Astrocyte (in vitro differentiated cells and primary cell): ENCODE results near the gene PARP16. TPM values are rescaled to one million over a fixed set of nuclear protein-coding genes. Genes with fewer than 3 reads are reported as not detected.
"Not testable (repeated sequence)": the region's sequence is repeated elsewhere in the genome, so short reads cannot be mapped to it uniquely, and the experiment has no call there.

Experiments used
- DNase-seq: peaks from one replicate; pipeline ENCODE4 v3.0.0-alpha.2; 2010; ENCODE audit warnings: low read depth
- FAIRE-seq: peaks from 2 replicates; lab custom pipeline; 2011; peaks lifted over from hg19 to GRCh38; lab: Jason Lieb, UNC
- H2AFZ ChIP-seq: 2 replicates; pipeline ENCODE4 v1.6.0; 2012; ENCODE audit warnings: low read depth, low read length, inconsistent platforms
- H3K27ac ChIP-seq: 2 replicates; pipeline ENCODE4 v1.5.1; 2011; ENCODE audit warnings: low read depth, low read length, inconsistent platforms
- H3K27me3 ChIP-seq: 2 replicates; pipeline ENCODE4 v1.6.0; 2011; ENCODE audit warnings: low read length, inconsistent platforms; ENCODE audit not compliant: insufficient read depth
- H3K36me3 ChIP-seq: 2 replicates; pipeline ENCODE4 v1.5.1; 2011; ENCODE audit warnings: low read length, inconsistent platforms; ENCODE audit not compliant: insufficient read depth
- H3K4me1 ChIP-seq: 2 replicates; pipeline ENCODE4 v1.5.1; 2011; ENCODE audit warnings: low read length, inconsistent platforms; ENCODE audit not compliant: insufficient read depth
- H3K4me2 ChIP-seq: 2 replicates; pipeline ENCODE4 v1.6.0; 2012; ENCODE audit warnings: low read length, inconsistent platforms
- H3K4me3 ChIP-seq: 2 replicates; pipeline ENCODE4 v1.5.1; 2011; ENCODE audit warnings: low read depth, mild to moderate bottlenecking, low read length, inconsistent platforms; ENCODE audit not compliant: insufficient read depth
- H3K79me2 ChIP-seq: 2 replicates; pipeline ENCODE4 v1.6.0; 2012; ENCODE audit warnings: mild to moderate bottlenecking, low read length, inconsistent platforms; ENCODE audit not compliant: insufficient read depth
- H3K9ac ChIP-seq: 2 replicates; pipeline ENCODE4 v1.6.0; 2012; ENCODE audit warnings: mild to moderate bottlenecking, low read length, inconsistent platforms
- H3K9me3 ChIP-seq: 2 replicates; pipeline ENCODE4 v1.5.1; 2012; ENCODE audit warnings: low read depth, mild to moderate bottlenecking, low read length, inconsistent platforms; ENCODE audit not compliant: insufficient read depth
- H4K20me1 ChIP-seq: 2 replicates; pipeline ENCODE4 v1.6.0; 2012; ENCODE audit warnings: low read length, inconsistent platforms; ENCODE audit not compliant: insufficient read depth
- H3K27ac Mint-ChIP-seq: one replicate; pipeline ENCODE4 v1.8.0; 2021; ENCODE audit warnings: mild to moderate bottlenecking, mixed read lengths; ENCODE audit not compliant: unreplicated experiment
- H3K27me3 Mint-ChIP-seq: one replicate; pipeline ENCODE4 v1.8.0; 2021; ENCODE audit warnings: low read depth, mixed read lengths; ENCODE audit not compliant: unreplicated experiment
- H3K36me3 Mint-ChIP-seq: one replicate; pipeline ENCODE4 v1.8.0; 2021; ENCODE audit warnings: low read depth, mixed read lengths; ENCODE audit not compliant: unreplicated experiment
- H3K4me1 Mint-ChIP-seq: one replicate; pipeline ENCODE4 v1.8.0; 2021; ENCODE audit warnings: low read depth, mixed read lengths; ENCODE audit not compliant: unreplicated experiment
- H3K4me3 Mint-ChIP-seq: one replicate; pipeline ENCODE4 v1.8.0; 2021; ENCODE audit warnings: mild to moderate bottlenecking, moderate library complexity, mixed read lengths; ENCODE audit not compliant: unreplicated experiment
- H3K9me3 Mint-ChIP-seq: one replicate; pipeline ENCODE4 v1.8.0; 2021; ENCODE audit warnings: mild to moderate bottlenecking, mixed read lengths; ENCODE audit not compliant: unreplicated experiment
- EZH2 ChIP-seq: IDR thresholded peaks from 2 replicates; pipeline ENCODE4 v1.6.1; 2012; ENCODE audit warnings: mild to moderate bottlenecking, low read length, inconsistent platforms; ENCODE audit not compliant: insufficient read depth
- total RNA-seq: library from RNA; stranded (reverse); gene quantifications from 2 replicates; pipeline ENCODE4 v1.2.1, GENCODE V29; 2021
- TF ChIP-seq, protein P1 (sequence below): IDR thresholded peaks from 2 replicates; pipeline ENCODE4 v1.5.1; 2011; ENCODE audit warnings: low read depth, mild to moderate bottlenecking, inconsistent platforms, low read length, moderate library complexity; ENCODE audit not compliant: insufficient read depth

Gene PARP16
- total RNA-seq, 1 donor from 2014 or later = 2.7 TPM

DNA sequence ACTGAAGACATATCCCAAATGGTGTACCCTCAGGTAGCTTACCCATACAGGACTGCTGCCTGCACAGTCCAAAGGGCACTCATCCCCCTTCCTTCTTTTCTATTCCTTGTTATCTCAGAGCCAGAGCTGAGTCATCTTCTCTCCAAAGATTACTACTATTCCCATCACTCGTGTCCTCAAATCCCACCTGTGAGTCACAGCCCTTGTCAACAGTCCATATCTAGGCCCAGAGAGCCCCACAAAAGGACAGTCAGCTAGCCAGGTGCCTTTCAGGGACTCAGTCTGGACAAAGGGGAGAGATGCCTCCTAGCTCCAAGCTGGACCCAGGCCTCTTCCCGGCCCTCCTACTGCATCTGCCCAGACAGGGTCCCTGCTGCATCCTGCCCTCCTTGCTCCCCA lies 11.0 kb downstream of the PARP16 start:
- no peak overlapping the region for H3K27ac ChIP-seq
- DNase-seq = peak; percentile 47
- no peak overlapping the region for H2AFZ ChIP-seq

GRCh38 chr15:65275104-65275727 lies 11.5 kb downstream of the PARP16 start:
- H3K4me1 ChIP-seq = peaks cover 6% of the 10 kb centered on the region
- H4K20me1 ChIP-seq = no peaks in the 10 kb centered on the region
- Mint-ChIP-seq H3K27ac (no peak overlapping the region), H3K27me3 (peaks cover 3% of the 10 kb centered on the region), H3K9me3 (no peaks in the 10 kb centered on the region), H3K36me3 (peaks cover 5% of the 10 kb centered on the region), H3K4me1 (peaks cover 9% of the 10 kb centered on the region), H3K4me3 (no peak overlapping the region)
- H3K4me3 ChIP-seq = no peak overlapping the region
- DNase-seq (no peak), FAIRE-seq (no peak)
- no peaks in the 10 kb centered on the region for H3K9me3 ChIP-seq
- TF ChIP-seq EZH2 = no peak
- TF ChIP-seq, protein P1, sequence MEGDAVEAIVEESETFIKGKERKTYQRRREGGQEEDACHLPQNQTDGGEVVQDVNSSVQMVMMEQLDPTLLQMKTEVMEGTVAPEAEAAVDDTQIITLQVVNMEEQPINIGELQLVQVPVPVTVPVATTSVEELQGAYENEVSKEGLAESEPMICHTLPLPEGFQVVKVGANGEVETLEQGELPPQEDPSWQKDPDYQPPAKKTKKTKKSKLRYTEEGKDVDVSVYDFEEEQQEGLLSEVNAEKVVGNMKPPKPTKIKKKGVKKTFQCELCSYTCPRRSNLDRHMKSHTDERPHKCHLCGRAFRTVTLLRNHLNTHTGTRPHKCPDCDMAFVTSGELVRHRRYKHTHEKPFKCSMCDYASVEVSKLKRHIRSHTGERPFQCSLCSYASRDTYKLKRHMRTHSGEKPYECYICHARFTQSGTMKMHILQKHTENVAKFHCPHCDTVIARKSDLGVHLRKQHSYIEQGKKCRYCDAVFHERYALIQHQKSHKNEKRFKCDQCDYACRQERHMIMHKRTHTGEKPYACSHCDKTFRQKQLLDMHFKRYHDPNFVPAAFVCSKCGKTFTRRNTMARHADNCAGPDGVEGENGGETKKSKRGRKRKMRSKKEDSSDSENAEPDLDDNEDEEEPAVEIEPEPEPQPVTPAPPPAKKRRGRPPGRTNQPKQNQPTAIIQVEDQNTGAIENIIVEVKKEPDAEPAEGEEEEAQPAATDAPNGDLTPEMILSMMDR = no peak
- no peaks in the 10 kb centered on the region for H3K27me3 ChIP-seq
- no peaks in the 10 kb centered on the region for H3K36me3 ChIP-seq
- H3K9ac ChIP-seq = no peak overlapping the region
- H3K79me2 ChIP-seq = no peaks in the 10 kb centered on the region
- no peak overlapping the region for H3K27ac ChIP-seq
- H3K4me2 ChIP-seq = peak overlapping the region; percentile 3
- no peak overlapping the region for H2AFZ ChIP-seq

More for the DNA sequence above, 11.0 kb downstream of the PARP16 start:
- Histone ChIP-seq H3K4me3 (no peak overlapping the region), H3K9ac (no peak overlapping the region), H4K20me1 (no peaks in the 10 kb centered on the region), H3K27me3 (no peaks in the 10 kb centered on the region), H3K4me2 (peak overlapping the region; percentile 3), H3K9me3 (no peaks in the 10 kb centered on the region), H3K4me1 (peaks cover 6% of the 10 kb centered on the region), H3K36me3 (no peaks in the 10 kb centered on the region), H3K79me2 (no peaks in the 10 kb centered on the region)
- Mint-ChIP-seq H3K9me3 (no peaks in the 10 kb centered on the region), H3K4me1 (peaks cover 11% of the 10 kb centered on the region), H3K4me3 (no peak overlapping the region), H3K27ac (no peak overlapping the region), H3K36me3 (peaks cover 5% of the 10 kb centered on the region), H3K27me3 (peaks cover 3% of the 10 kb centered on the region)
- no peak for TF ChIP-seq EZH2
- TF ChIP-seq, protein P1 = no peak
- no peak for FAIRE-seq

DNA sequence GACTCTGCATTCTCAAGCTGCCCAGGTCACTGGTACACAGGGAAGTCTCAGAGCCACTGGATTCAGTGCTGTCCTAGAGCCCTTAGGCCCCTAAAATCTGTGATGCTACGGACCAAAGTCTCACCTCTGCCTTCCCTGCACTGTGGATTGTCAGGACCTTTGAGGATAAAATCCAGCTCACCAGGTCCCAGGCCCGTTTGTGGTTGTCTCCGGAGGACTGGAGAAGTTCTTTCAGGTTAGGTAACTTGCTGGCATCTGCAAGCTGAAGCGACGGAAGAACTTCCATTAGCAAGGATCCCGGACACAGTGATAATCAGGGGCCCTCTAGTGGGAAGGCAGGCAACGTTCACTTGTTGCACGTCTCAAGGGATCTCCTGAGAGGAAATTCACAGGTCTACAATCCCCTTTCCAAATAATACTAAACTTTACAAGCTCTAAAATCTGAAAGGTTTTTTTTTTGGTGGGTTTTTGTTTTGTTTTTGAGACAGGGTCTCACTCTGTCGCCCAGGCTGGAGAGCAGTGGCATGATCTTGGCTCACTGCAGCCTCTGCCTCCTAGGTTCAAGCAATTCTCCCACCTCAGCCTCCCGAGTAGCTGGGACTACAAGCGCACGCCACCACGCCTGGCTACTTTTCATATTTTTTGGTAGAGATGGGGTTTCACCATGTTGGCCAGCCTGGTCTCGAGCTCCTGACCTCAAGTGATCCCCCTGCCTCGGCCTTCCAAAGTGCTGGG lies 15.7 kb downstream of the PARP16 start:
- H3K4me3 Mint-ChIP-seq, H3K4me1 ChIP-seq, H3K4me3 ChIP-seq, H3K27ac Mint-ChIP-seq, H3K9me3 ChIP-seq, H3K36me3 Mint-ChIP-seq, H3K4me2 ChIP-seq, H3K36me3 ChIP-seq, H3K79me2 ChIP-seq, H3K4me1 Mint-ChIP-seq, FAIRE-seq, H4K20me1 ChIP-seq, H3K27ac ChIP-seq, H3K27me3 ChIP-seq, H3K27me3 Mint-ChIP-seq, H3K9me3 Mint-ChIP-seq: not testable (repeated sequence)
- peak; percentile 75 for DNase-seq
- H2AFZ ChIP-seq = peak overlapping the region; percentile 61
- TF ChIP-seq, protein P1 = peak; percentile 75
- H3K9ac ChIP-seq = peak overlapping the region; percentile 10
